Aorta (tissue), 5 donors: ENCODE measurements around the gene NTN5. TPM values are rescaled to one million over a fixed set of nuclear protein-coding genes. Genes with fewer than 3 reads are reported as not detected.

Source experiments
- ATAC-seq: fragments of 200-7000 bp; cut with Tn5 transposase; one replicate; pipeline ENCODE4 v1.9.1; 2022; ENCODE audit warnings: moderate library complexity; ENCODE audit not compliant: low FRiP score
- DNase-seq, 2 donors: peaks; one replicate each; pipeline ENCODE4 v3.0.0-alpha.2; 2020
- H3K27ac ChIP-seq, 2 donors: one replicate each; pipeline ENCODE4 v1.5.1; 2013; ENCODE audit warnings: low read length in 2 of 2, mild to moderate bottlenecking in 2 of 2, moderate library complexity in 2 of 2, control low read depth in 1 of 2, inconsistent platforms in 1 of 2, low read depth in 1 of 2
- H3K27me3 ChIP-seq, 2 donors: one replicate each; pipeline ENCODE4 v1.6.1; 2013; ENCODE audit warnings: control low read depth in 1 of 2, low read length in 1 of 2, mild to moderate bottlenecking in 1 of 2, moderate library complexity in 1 of 2; ENCODE audit not compliant: insufficient read depth in 2 of 2, control insufficient read depth in 1 of 2
- H3K36me3 ChIP-seq, 2 donors: one replicate each; pipeline ENCODE4 v1.6.1; 2013; ENCODE audit warnings: control low read depth in 1 of 2, low read length in 1 of 2, mild to moderate bottlenecking in 1 of 2; ENCODE audit not compliant: insufficient read depth in 2 of 2, control insufficient read depth in 1 of 2
- H3K4me1 ChIP-seq, 2 donors: one replicate each; pipeline ENCODE4 v1.6.1; 2013; ENCODE audit warnings: low read length in 2 of 2, control low read depth in 1 of 2, mild to moderate bottlenecking in 1 of 2, moderate library complexity in 1 of 2; ENCODE audit not compliant: insufficient read depth in 2 of 2, control insufficient read depth in 1 of 2
- H3K4me3 ChIP-seq, 2 donors: one replicate each; pipeline ENCODE4 v1.5.1; 2013; ENCODE audit warnings: low read length in 2 of 2, control low read depth in 1 of 2, mild to moderate bottlenecking in 1 of 2
- H3K9me3 ChIP-seq: one replicate; pipeline ENCODE4 v1.6.1; 2013; ENCODE audit warnings: mild to moderate bottlenecking, low read length; ENCODE audit not compliant: control insufficient read depth
- WGBS, 2 donors: extraction: QIAGEN DNeasy Blood & Tissue Kit; methylation state at CpG; one replicate each; pipeline ENCODE4 v1.1.7; 2013; 5-methylcytosine and 5-hydroxymethylcytosine counted together
- intact Hi-C, 2 donors: fragments of 100-400 bp; cut with DNase I; formaldehyde crosslinking; loops; one replicate each; pipeline versions ENCODE4 v1.14.2 to v1.15.0; 2022
- polyA plus RNA-seq, 2 donors: library from polyadenylated mRNA; stranded (reverse); fragments of 200-250 nt; gene quantifications; one replicate each; pipeline ENCODE4 v1.2.3, GENCODE V29; 2013
- total RNA-seq, 2 donors: library from RNA; stranded (reverse); fragmentation: NEBNext Ultra II Directional; extraction: Animal tissue kit (Norgen Biotek cat#: 25700); gene quantifications; one replicate each; pipeline ENCODE4 v1.2.1, GENCODE V29; 2021
- donor health status: healthy with polysubstance abuse.
- donor health status: Bipolar disorder and iron deficiency.
- donor health status: DM: no; HTN: no; CAD: no.
- donor health status: DM: no; HTN: no; CAD: no.
- donor health status: DM: yes; HTN: yes; CAD: no.

The NTN5 gene
- total and polyA plus RNA-seq, 4 donors: 0.52 to 2.0 (median 0.96) TPM; not detected in 1

DNA sequence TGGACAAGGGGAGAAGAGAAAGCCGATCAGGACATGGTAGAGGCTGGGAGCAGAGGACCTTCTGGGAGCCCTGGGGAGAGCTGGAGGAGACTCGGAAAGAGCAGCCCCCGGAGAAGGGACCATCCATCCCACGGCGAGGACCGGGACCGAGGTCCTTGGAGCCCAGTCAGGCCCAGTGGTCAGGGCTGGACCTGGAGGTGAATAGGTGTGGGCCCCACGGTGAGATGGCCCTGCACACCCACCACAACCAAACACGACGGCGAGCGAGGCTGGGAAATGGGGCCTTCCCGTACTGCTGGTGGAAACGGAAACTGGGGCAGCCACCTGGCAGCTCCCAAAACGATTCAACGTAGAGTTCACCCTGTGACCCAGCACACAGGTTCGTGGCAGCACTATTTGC lies 3.7 kb upstream of the NTN5 start:
- Histone ChIP-seq H3K27me3 (no peaks in the 10 kb centered on the region), H3K27ac (no peak overlapping the region), H3K4me1 (no peaks in the 10 kb centered on the region), H3K9me3 (no peaks in the 10 kb centered on the region), H3K4me3 (no peak overlapping the region), H3K36me3 (no peaks in the 10 kb centered on the region)
- ATAC-seq (no peak), DNase-seq (no peak)
- intact Hi-C loops: no loop called here
- WGBS, 2 donors: 92 to 94% methylated on average over 17 of the region's 17 CpGs

DNA sequence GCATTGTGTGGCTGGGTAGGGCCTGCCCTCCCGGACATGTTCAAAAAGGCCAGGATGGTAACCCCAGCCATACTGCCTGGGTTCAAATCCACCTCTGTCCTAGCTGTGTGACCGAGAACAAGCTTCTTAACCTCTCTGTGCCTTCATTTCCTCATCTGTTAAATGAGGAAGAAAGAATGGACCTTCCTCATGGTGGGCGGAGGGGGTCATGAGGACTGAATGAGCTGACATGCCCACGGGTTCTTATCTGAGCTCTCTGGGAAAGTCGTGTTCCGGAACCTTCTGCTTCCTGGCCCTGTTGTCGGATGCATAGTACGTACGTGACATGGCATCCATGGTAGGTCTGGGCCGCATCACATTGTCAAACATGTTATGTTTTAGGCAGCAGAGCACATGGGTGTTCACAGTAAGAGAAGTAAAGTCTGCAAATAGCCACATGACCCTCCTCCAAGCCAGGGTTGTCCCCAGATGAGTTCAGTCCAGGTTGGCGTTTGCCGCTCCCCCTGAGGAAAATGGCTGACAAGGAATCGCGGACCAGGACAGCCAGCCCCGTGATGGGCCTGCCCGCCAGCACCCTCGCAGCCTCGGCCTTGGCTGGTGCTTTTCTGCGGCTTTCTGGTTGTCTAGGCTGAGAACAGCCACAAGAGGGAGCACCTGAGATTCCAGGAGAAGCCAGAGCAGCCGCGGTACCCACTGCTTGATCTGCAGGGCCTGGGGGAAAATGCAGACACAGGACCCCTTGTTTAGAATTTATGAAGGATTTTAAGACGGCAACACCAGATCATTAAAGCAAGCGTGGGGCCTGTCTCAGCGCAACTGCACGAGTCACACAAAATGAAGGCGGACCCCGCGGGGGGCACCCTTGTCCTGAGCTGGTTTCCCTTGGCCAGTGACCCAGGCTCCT lies 2.4 kb upstream of the NTN5 start:
- Histone ChIP-seq H3K9me3 (no peaks in the 10 kb centered on the region), H3K4me3 (no peak overlapping the region), H3K27ac (no peak overlapping the region), H3K36me3 (no peaks in the 10 kb centered on the region), H3K27me3 (no peaks in the 10 kb centered on the region), H3K4me1 (no peaks in the 10 kb centered on the region)
- 32 to 33% methylated on average over 28 of the region's 28 CpGs for WGBS, 2 donors
- intact Hi-C loops: no loop called here
- peak; percentile 83 for ATAC-seq
- DNase-seq: peak; percentile 87 to 88

DNA sequence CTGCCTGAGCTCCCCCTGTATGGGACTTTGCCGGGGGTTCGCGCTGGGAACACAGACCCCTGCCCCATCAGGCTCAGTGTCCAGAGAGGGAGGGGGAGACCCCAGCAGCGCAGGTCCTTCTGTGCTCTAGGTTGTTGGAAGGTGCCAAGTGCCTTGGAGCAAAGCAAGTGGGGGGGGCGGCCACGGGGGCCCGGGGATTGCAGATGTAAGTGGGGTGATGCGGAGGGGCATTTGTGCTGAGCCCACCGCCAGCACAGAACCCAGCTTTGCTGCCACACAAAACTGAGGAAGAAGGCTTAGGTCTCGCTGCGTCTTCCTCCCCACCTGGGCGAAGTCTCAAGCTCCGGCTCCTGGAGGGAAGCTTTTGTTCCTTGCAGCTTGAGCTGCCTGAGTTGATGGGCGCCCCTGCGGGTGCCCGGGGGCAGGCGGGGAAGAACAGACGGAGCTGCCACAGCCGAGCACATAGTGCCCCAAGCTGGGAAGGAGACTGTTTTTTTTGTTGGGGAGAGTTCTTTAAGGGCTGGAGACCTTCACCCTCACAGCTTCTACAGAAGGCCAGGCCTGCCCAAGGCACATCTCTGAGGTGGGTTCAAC lies 1.5 kb upstream of the NTN5 start:
- H3K4me3 ChIP-seq: no peak overlapping the region
- whole genome bisulfite sequencing, 2 donors: 87 to 88% methylated on average over 19 of the region's 19 CpGs
- DNase-seq (no peak), ATAC-seq (no peak)
- intact Hi-C loops: no loop called here
- H3K27me3 ChIP-seq: no peaks in the 10 kb centered on the region
- no peaks in the 10 kb centered on the region for H3K36me3 ChIP-seq
- H3K27ac ChIP-seq: no peak overlapping the region
- H3K9me3 ChIP-seq: no peaks in the 10 kb centered on the region
- H3K4me1 ChIP-seq: no peaks in the 10 kb centered on the region

DNA sequence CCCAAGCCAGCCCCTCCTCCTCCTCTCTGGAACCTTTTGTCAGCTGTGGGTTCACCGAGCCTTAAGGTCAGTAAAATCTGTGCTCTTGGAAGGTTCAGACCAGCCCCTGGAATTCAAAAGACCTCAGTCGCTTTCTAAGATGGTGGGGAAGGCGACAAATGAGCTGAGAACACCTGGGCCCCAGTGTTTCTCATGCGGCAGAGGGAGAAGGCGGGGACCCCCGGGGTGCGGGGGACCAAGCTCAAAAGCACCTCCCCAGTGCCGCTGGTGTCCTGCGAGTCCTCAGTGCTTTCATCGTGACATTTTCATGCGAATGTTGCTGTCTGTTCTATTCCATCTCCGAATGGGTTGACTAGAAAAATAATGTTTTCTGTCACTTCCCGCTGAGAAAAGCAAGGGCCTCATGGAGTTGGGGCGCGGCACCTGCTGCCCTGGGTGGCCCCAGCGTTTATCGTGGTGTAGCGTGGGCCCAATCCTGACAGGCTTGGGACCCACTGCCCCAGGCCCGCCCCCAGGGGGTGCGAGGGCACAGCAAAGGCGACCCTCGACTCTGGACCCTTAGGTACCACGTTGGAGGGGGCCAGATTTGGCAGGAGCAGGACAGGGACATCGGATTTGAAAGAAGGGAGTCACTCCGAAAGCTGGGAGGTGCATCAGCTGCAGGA lies 751 bp upstream of the NTN5 start:
- DNase-seq (no peak), ATAC-seq (no peak)
- WGBS, 2 donors: 79 to 80% methylated on average over 25 of the region's 25 CpGs
- H3K4me1 ChIP-seq: no peaks in the 10 kb centered on the region
- no peaks in the 10 kb centered on the region for H3K36me3 ChIP-seq
- H3K27ac ChIP-seq: no peak overlapping the region
- H3K4me3 ChIP-seq: no peak overlapping the region
- H3K27me3 ChIP-seq: no peaks in the 10 kb centered on the region
- H3K9me3 ChIP-seq: no peaks in the 10 kb centered on the region
- intact Hi-C loops: no loop called here

DNA sequence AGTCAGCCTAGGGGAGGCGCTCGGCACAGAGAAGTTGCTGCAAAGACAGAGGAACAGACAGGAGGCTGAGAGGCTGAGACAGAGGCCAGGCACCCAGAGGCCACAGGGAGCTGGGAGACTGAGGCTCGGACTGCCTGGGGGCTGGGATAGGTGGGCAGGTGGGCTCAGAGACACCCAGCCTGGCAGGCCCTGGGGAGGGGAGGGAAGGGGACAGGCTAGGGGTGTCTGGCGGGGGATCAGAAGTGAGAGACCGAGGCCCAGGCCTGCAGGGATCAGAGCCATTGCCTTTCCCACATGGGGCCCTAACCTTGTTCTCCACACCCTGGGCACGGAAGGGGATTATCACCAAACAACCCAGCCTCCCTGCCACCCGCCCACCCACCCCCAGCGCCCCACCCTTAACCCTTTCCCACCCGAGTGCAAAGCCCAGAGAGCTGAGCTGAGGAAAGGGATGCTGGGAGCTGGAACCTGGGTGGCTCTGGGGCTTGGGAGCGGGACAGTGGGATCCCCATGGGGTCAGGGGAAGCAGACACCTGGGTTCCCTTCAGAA lies 1.3 kb downstream of the NTN5 start:
- no peak overlapping the region for H3K27ac ChIP-seq
- ATAC-seq: no peak
- H3K9me3 ChIP-seq: no peaks in the 10 kb centered on the region
- H3K4me1 ChIP-seq: no peaks in the 10 kb centered on the region
- no peak overlapping the region for H3K4me3 ChIP-seq
- intact Hi-C loops: no loop called here
- no peaks in the 10 kb centered on the region for H3K27me3 ChIP-seq
- WGBS, 2 donors: 77 to 81% methylated on average over 9 to 10 of the region's 10 CpGs
- DNase-seq: no peak
- H3K36me3 ChIP-seq: no peaks in the 10 kb centered on the region

DNA sequence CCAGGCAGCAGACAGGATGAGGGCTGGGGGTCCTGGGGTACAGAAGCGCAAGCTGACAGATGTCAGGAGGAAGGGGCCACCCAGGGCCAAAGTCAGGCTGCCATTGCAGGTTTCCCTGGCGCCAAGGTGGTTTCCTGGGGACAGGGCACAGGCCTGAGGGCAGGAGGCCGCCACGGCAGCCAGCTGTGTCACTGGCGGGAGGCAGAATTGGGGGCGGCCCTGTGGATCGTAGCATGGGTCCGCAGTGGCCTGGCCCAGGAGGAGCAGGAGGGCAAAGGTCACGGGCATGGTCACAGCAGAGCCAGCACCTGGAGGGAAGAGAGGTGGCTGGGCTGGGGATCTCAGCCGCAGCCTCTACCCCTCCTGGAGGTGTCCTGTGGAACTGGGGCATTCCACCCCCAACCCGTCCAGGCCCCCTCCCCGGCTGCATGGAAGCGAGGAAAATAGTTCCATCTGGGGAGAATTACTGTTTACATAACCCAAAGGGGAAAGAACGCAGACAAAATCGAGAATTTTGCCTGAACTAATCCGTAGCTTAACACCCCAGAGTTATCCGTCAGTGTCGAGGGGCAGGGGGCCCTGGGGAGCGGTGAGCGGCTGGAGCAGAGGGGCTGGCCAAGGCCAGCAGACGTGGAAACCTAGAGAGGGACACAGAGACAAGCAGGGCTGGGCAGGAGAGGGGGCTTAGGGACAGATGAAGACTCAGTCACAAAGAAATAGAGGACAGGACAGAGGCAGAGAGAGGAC lies 1.9 kb downstream of the NTN5 start:
- H3K4me1 ChIP-seq: no peaks in the 10 kb centered on the region
- no peak for DNase-seq
- no peak overlapping the region for H3K4me3 ChIP-seq
- no peak for ATAC-seq
- no peaks in the 10 kb centered on the region for H3K27me3 ChIP-seq
- H3K27ac ChIP-seq: no peak overlapping the region
- no peaks in the 10 kb centered on the region for H3K9me3 ChIP-seq
- 85 to 89% methylated on average over 19 to 21 of the region's 21 CpGs for WGBS, 2 donors
- intact Hi-C loops: no loop called here
- H3K36me3 ChIP-seq: no peaks in the 10 kb centered on the region

DNA sequence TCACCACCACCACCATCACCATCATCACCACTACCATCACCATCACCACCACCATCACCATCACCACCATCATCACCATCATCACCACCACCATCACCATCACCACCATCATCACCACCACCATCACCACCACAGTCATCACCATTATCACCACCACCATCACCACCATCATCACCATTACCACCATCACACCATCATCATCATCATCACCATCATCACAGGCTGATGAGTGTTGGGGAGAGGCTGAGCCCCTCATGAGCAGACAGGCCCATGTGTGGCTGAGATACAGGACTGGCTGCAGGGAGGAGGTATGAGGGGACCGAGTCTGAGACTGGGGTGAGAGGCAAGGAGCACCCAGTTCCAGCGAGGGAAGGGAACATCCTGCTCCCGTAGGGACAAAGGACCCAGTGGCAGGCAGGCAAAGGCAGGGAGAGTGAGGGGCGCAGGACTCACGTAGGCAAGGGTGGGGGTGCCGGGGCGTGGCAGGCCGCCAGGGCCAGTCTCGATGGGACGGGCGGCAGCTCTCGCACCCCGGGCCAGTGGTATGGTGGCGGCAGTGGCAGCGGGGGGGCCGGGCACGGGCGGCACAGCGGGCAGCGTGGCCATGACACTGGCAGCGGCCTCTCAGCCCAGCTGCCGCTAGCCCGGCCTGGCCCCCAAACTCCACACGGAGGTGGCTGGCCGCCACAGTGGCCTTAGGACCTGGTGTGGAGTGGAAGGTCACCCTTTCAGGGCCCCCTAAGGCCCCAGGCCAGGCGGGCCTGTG lies 2.7 kb downstream of the NTN5 start:
- intact Hi-C loops: no loop called here
- Histone ChIP-seq H3K4me3 (no peak overlapping the region), H3K4me1 (no peaks in the 10 kb centered on the region), H3K9me3 (no peaks in the 10 kb centered on the region), H3K36me3 (no peaks in the 10 kb centered on the region), H3K27me3 (no peaks in the 10 kb centered on the region), H3K27ac (no peak overlapping the region)
- DNase-seq (no peak), ATAC-seq (no peak)
- 93 to 94% methylated on average over 26 of the region's 26 CpGs for WGBS, 2 donors

DNA sequence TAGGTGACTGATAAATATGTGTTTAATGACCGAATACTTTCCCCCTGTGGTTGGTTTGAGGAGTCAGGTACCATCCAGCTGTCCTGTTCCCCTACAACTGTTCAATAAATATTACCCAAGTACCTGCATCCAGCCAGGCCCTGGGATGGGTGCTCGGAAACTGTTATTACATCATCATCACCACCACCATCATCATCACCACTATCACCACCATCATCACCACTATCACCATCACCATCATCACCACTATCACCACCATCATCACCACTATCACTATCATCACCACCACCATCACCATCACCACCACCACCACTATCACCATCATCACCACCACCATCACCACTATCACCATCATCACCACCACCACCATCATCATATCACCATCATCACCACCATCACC lies 4.1 kb downstream of the NTN5 start:
- WGBS, 2 donors: 92 to 100% methylated on average over 2 of the region's 2 CpGs
- intact Hi-C loops: no loop called here
- Histone ChIP-seq H3K27ac (no peak overlapping the region), H3K9me3 (no peaks in the 10 kb centered on the region), H3K27me3 (no peaks in the 10 kb centered on the region), H3K4me3 (no peak overlapping the region), H3K4me1 (no peaks in the 10 kb centered on the region), H3K36me3 (no peaks in the 10 kb centered on the region)
- no peak for DNase-seq
- ATAC-seq: no peak
